ENCODE data around the gene GPSM1.
"Not testable (repeated sequence)": the region's sequence is repeated elsewhere in the genome, so short reads cannot be mapped to it uniquely, and the experiment has no call there.

Gene GPSM1

DNA sequence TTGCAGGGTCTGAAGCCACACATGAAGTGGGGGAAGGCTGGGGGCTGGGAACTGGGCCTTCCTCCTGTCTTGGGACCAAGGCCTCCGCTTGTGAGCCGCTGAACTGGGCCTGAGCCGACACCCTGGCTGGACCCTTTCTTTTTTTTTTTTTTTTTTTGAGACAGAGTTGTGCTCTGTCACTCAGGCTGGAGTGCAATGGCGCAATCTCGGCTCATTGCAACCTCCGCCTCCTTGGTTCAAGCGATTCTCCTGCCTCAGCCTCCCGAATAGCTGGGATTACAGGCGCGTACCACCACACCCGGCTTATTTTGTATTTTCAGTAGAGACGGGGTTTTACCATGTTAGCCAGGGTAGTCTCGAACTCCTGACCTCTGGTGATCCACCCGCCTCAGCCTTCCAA, 8.1 kb upstream of the GPSM1 start:
- not testable (repeated sequence) for DNase-seq

DNA sequence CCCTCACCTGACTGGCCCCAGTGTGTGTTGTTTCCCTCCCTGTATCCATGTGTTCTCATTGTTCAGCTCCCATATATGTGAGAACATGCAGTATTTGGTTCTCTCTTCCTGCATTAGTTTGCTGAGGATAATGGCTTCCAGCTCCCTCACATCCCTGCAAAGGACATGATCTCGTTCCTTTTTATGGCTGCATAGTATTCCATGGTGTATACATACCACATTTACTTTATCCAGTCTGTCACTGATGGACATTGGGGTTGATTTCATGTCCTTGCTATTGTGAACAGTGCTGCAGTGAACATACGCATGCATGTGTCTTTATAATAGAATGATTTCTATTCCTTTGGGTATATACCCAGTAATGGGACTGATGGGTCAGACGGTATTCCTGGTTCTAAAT, 7.4 kb upstream of the GPSM1 start:
- DNase-seq, result not testable (repeated sequence)

DNA sequence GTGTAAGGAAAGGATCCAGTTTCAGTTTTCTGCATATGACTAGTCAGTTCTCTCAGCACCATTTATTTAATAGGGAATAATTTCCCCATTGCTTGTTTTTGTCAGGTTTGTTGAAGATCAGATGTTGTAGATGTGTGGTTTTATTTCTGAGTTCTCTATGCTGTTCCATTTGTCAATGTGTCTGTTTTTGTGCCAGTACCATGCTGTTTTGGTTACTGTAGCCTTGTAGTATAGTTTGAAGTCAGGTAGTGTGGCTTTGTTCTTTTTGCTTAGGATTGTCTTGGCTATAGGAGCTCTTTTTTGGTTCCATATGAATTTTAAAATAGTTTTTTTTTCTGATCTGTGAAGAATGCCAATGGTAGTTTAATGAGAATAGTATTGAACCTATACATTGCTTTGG, 6.4 kb upstream of the GPSM1 start:
- DNase-seq, result not testable (repeated sequence)

DNA sequence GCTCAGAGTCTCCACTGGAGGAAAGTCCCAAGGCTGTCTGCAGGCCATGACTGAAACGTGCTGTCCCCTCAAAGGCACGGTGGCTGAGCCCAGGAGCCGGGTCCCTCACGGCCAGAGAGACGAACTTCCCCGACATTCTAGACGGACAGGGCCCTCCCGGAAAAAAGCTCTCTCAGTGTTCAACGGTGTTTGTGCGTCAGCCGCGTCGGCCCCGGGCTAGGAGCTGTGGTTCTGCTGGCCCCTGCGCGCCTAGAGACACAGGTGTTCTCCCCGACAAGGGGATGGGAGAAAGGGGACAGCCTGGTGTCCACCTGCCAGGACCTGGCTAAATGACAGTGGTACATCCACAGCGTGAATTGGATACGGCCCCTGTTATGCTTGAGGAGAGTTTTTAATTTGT, 5.8 kb upstream of the GPSM1 start:
- DNase-seq, result no peak

DNA sequence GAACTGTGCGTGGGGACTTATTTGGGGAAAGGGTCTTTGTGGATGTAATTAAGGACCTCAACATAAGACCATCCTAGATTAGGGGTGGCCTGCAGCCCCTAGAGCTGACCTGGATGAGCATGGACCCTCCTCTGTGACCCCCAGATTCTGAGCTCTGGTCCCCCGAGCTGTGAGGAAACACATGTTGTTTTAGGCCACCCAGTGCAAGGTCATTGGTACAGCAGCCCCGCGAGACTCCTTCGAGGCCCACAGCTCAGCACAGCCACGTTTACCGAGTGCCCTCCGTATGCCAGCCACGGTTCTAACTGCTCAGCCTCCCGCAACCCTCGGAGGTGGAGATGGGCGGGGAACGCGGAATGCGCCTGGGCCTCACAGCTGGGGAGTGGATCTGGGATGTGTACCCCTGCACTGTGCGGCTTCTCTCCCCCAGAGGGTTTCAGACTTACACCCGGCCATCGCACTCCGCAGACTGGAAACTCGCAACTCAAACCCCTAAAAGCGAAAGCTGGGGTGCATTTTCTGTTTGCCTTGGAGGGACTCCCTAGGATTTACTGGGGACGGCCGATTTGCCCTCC, 4.5 kb upstream of the GPSM1 start:
- DNase-seq, result no peak

DNA sequence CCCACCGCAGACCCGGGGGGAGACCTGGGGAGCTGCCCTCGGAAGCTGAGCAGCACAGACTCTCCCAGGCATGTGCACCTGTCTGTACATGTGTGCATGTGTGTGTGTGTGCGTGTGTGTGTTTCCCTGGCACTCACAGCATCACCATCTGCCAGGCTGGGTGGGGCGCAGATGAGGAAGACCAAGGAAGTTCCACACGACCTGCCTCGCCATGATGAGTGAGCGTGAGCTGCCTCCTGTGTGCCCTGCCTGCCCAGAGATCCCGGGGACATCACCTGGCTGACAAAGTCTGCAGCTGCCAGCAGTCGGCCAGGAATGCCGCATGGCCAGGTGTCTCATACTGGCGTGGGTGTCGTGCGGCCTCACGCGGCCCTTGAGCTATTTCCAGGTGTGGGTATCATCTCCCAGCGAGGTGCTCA, 4.0 kb upstream of the GPSM1 start:
- DNase-seq, result no peak

DNA sequence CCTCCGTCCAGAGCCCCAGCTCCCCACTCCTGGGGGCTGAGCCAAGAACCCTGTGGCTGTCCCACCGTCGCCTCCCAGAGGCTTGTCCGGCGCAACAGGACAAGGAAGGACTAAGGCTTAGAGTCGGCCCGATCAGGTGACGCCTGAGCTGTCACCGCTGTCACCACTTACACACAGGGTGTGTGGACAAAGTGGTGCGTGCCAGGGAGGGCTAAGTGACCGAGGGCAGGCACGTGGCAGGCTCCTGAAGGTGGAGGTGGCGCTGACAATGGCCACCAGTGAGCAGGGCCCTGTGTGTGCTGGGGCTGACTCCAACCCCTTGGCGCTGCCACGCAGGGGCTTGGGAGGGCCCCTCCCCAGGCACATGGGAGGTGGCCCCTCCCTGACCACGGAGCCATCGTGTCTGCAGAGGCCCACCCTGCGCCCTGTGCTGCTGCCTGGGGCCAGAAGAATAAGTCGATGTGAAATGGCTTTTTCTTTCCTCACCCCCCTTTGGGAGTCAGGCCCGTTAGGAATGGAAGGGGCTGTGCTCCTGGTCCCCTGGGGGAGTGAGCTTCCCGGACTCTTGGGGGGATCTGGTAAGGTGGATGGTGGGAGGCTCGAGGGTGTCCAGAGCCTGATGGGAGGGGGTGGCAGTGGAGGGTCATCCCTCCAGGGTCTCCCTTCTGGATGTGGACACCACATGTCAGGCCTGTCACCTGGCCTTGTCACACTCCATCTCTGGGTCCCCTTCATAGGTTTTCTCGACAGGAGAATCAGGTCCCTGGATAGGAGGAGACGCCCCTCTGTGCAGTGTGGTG, 2.6 kb upstream of the GPSM1 start:
- no peak for DNase-seq

DNA sequence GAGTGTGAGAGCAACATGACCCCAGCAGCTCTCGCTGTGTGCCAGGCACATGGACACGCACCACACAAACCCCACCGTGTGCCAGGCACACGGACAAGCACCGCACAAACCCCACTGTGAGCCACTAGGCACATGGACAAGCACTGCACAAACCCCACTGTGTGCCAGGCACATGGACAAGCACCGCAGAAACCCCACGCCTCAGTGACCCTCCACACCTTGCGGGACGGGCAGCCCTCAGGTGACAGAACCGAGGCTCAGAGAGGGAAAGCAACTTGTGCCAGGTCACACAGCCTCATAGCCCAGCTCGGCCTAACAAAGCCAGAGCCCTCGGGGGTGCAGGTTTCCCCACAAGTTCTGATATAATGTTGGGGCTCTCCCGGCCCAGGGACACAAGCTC, 2.0 kb upstream of the GPSM1 start:
- no peak for DNase-seq

DNA sequence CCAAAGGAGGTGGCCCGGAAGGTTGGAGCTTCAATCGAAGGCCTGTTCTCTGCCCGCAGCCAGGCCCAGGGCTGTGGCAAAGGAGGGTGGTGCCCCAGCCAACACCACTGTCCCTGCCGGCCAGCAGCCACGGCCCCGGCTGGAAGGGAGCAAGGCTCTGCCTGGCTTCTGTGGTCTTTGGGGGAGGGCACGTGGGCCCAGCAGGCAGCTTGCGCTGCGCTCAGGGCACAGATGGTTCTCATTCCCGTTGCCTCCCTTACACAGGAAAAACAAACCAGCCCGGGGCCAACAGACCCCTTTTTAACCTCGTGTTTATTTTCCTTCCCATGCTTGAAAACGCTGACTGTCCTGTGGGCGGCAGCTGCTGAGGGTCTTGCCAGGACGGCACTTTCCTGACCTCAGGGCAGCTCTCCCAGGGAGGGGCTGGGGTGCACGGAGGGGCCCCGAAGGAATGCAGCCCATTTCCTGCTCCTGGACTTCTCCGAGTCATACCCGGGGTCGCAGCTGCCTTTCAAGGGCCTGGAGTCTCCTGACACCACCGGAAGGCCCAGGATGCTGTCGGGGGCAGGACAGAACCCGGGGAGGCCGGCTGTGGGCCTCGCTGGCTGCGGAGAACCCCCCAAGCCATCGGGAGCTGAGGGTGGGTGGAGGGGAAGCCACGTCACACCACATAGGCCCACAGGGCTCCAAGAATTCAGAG, 1.1 kb upstream of the GPSM1 start:
- no peak for DNase-seq

GRCh38 chr9:136326761-136327303, 507 bp upstream of the GPSM1 start:
- no peak for DNase-seq

GRCh38 chr9:136328011-136328621, 777 bp downstream of the GPSM1 start:
- no peak for DNase-seq

GRCh38 chr9:136328622-136329041, 1.3 kb downstream of the GPSM1 start:
- DNase-seq, result no peak

DNA sequence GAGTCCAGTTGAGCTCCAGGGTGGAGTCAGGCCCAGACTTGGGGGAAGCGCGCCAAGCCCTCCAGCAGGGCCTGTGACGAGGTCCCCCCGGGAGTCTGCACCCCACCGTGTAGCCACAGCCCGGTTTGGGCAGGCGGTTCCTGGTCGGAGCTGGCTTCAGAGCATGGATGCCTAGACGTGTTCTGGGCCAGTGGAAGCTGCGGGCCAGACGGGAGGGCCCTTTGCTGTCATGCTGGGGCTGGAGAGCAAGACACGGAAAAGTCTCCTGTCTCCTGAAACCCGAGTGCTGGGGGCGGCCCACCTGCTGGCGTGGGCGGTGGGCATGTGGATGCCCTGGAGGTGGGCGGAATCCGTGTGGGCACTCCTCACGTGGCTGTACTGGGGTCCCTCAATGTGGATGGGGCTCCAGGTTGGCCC, 1.9 kb downstream of the GPSM1 start:
- DNase-seq, result no peak

DNA sequence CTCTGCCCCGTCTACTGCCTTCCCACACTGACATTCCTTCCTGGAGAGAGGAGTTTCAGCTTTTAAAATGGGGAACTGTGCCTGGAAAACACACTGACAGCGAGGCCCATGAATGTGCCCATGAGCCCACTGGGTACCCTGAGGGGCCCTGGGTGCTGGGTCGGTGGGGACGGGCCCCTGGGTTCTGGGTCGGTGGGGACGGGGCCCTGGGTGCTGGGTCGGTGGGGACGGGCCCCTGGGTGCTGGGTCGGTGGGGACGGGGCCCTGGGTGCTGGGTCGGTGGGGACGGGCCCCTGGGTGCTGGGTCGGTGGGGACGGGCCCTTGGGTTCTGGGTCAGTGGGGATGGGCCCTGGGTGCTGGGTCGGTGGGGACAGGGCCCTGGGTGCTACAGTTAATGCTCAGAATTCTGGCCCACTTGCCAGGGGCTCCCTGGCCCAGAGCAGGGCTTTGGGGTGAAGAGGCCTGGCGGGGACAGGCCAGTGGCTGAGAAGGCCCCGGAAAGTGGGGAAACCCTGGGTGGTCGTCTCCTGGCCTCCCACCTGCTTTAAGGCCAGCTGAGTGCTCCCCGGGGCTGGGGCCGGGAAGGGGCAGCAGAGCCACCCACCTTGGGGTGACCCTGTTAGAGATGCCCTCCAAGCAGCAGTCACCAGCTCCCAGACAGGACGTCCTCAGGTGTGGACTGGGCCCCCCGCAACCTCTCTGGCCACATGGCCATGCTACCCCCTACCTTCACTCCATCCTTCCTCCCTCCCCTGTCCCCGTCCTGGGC, 2.5 kb downstream of the GPSM1 start:
- DNase-seq, result no peak

DNA sequence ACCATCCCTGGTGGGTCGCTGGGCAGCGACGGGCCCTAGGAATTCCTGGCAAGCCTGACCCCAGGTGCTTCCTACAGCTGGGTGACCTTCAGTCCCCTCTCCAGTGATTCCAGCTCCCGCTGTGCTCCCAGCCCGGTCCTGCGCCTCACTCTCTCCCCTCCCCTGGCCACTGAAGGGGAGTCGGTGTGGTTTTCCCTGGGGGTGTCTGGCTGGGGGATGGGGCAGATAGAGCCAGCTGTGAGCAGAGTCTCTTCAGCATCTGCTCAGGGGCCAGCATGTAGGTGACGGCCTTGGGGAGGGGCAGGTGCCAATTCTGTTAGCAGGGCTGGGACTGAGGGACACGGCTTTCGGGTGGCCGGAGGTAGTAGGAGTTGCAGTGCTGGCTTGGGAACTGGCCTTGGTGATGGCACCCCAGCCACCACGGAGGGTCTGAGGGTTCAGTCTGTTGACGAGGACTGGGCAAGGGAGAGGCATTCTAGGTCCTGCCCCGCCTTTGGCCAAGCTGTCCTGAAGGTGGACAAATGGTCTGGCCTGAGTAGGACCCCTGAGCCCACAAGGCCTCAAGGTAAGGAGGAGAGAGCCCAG, 3.2 kb downstream of the GPSM1 start:
- no peak for DNase-seq

DNA sequence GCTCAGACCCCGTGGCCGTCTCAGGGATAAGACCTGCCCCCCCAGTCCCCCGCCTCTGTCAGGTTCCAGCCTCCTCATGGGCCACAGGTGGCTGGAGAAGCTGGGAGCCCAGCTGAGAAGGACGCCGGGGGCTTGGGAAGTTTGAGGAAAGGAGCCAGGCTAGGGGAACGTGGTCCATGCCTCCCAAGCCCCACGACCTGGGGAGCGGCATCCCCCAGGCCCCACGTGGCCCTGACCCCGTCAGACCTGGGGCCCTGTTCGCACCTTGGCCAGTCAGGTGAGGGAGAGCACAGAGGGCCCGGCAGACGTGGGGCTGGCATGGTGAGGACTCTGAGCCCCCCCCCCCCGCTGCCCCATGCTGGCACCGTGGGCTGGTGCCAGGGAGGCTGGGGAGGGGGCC, 3.7 kb downstream of the GPSM1 start:
- DNase-seq, result no peak

DNA sequence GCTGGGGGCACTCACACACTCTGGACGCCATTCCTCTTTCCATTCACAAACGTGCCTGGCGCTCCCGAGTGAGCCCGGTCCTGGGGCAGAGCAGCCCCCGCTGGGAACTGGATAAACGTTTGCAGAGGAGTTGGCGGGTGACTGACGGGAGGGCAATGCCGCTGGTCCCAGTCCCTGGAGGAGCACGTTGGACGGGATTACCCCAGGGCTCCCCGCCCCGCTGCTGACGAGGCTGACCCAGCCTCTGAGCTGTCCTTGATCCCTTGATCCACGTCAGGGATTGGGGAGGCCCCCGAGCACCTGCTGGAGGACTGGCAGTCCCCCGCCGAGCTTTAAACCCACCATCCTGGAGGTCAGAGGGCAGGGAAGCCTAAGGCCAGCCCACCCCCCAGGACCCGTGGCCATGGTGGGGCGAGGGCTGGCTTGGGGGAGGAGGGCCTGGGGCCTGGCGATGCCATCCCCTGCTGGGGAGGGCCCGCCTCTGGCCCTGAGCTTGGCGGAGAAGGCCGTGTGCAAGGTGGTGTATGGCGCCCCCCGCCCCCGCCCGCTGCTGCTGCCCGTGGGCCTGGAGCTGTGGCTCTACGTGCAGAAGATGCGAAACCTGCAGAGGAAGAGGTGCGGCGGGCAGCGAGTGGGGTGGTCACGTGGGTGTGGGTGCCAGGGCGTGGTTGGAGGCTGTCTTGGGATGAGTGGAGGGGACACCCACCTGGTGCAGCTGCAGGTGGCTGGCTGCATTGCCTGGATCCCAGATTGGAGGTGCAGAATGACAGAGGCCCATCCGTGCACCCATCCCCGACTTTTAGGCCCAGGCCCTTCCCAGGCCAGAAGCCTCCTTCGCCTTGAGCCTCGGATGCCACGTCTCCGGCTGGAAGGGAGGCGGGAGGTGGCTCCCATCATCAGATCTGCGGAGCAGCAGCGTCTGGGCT, 4.5 kb downstream of the GPSM1 start:
- no peak for DNase-seq

DNA sequence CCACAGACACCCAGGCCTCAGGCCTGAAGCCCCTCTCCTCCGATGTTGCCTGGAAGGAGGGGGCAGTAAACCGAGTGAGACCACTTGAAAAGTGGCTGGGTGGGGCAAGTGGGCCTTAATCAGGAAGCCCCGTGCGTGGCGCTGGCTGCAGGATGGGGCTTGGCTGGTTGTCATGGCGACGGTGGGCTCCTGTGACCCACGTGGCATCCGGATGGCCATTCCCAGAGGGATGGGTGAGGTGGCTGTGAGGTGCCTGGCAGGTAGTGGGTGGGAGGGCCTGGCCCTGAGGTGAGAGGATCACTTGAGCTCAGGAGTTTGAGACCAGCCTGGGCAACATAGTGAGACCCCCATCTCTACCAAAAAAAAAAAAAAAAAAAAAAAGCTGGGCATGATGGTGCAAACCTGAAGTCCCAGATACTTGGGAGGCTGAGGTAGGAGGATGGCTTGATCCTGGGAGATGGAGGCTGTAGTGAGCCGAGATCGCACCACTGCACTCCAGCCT, 5.2 kb downstream of the GPSM1 start:
- no peak for DNase-seq

GRCh38 chr9:136333045-136333444, 5.7 kb downstream of the GPSM1 start:
- DNase-seq, result no peak

DNA sequence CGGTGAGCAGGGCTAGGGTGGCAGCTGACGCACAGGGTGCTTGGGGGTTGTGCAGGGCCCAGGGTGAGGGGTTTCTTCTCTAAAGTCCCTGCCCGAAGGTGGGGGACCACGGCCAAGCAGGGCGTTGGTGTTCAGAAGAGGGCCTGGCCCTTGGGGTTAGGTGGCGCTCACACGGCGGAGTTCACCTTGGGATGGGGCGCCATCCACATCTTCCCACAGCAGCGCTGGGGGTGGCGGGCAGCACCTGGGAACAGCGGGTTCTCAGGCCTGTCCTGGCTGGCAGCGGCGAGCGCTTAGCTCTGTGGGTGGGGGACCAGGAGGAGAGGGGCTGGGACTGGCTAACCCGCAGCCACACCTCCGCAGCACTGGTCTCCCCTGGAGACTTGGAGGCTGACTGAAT, 6.1 kb downstream of the GPSM1 start:
- DNase-seq, result no peak

GRCh38 chr9:136334541-136334940, 7.2 kb downstream of the GPSM1 start:
- no peak for DNase-seq
